Sigmoid colon (tissue), 7 donors: Measurements from ENCODE around the gene TGFBR3L. TPM values are rescaled to one million over a fixed set of nuclear protein-coding genes. Genes with fewer than 3 reads are reported as not detected.
A peak's percentile ranks its signal among the peaks of the same experiment; 100 is the strongest.

Experiments used
- DNase-seq: peaks from one replicate; pipeline ENCODE4 v3.0.0-alpha.2; 2019
- H3K27ac ChIP-seq, 4 donors: fragments of 200-600 bp; sonication (generic); one replicate each; pipeline ENCODE4 v1.5.1; 2016 to 2019; ENCODE audit warnings: mild to moderate bottlenecking in 1 of 4
- H3K27me3 ChIP-seq, 3 donors: fragments of 200-600 bp; sonication (generic); one replicate each; pipeline ENCODE4 v1.5.1; 2019; ENCODE audit warnings: mild to moderate bottlenecking in 1 of 3
- H3K36me3 ChIP-seq, 4 donors: fragments of 200-600 bp; sonication (generic); one replicate each; pipeline ENCODE4 v1.5.1; 2016 to 2019
- H3K4me1 ChIP-seq, 4 donors: fragments of 200-600 bp; sonication (generic); one replicate each; pipeline ENCODE4 v1.5.1; 2017 to 2019
- H3K4me3 ChIP-seq, 4 donors: fragments of 200-600 bp; sonication (generic); one replicate each; pipeline ENCODE4 v1.5.1; 2017 to 2019; ENCODE audit warnings: mild to moderate bottlenecking in 2 of 4, moderate library complexity in 1 of 4
- H3K9me3 ChIP-seq, 4 donors: fragments of 200-600 bp in 3 of 4; sonication (generic) in 3 of 4; one replicate each; pipeline versions ENCODE4 v1.5.1 to v1.6.1; 2013 to 2019
- EP300 ChIP-seq, 4 donors: sonication (generic); formaldehyde crosslinking; IDR thresholded peaks; one replicate each; pipeline ENCODE4 v1.6.1; 2017; ENCODE audit warnings: antibody characterized with exemption in 4 of 4
- POLR2A ChIP-seq, 2 donors: fragments of 450-650 bp; IDR thresholded peaks; one replicate each; pipeline ENCODE4 v1.6.1; 2016; ENCODE audit warnings: antibody characterized with exemption in 2 of 2, mild to moderate bottlenecking in 2 of 2, moderate library complexity in 2 of 2
- POLR2AphosphoS5 ChIP-seq, 4 donors: sonication (generic); formaldehyde crosslinking; IDR thresholded peaks; one replicate each; pipeline ENCODE4 v1.6.1; 2017; ENCODE audit warnings: antibody characterized with exemption in 4 of 4
- WGBS, 2 donors: extraction: QIAGEN DNeasy Blood & Tissue Kit; methylation state at CpG; one replicate each; pipeline ENCODE4 v1.1.7; 2013; 5-methylcytosine and 5-hydroxymethylcytosine counted together
- intact Hi-C: fragments of 100-400 bp; cut with DNase I; formaldehyde crosslinking; loops from one replicate; pipeline ENCODE4 v1.15.1; 2023
- polyA plus RNA-seq, 3 donors: library from polyadenylated mRNA; stranded (reverse); fragments of 200-250 nt; gene quantifications; one replicate each; pipeline ENCODE4 v1.2.3, GENCODE V29; 2013
- total RNA-seq, 4 donors: library from RNA; depleted of rRNA; stranded (reverse); fragments of >200 nt; gene quantifications; one replicate each; pipeline ENCODE4 v1.1.0, GENCODE V29; 2016
- TF ChIP-seq, protein P1 (sequence below), 4 experiments: fragments of 450-650 bp in 3 of 4; fragments of 200-600 bp in 1 of 4; IDR thresholded peaks; one replicate each; pipeline ENCODE4 v1.5.1; 2016 to 2019; ENCODE audit warnings: antibody characterized with exemption in 4 of 4, mild to moderate bottlenecking in 3 of 4, moderate library complexity in 2 of 4
- donor health status: healthy with polysubstance abuse.
- donor health status: Bipolar disorder and iron deficiency.
- donor health status: healthy.

The TGFBR3L gene
- total and polyA plus RNA-seq, 7 donors = 1.8 TPM; not detected in 6

DNA sequence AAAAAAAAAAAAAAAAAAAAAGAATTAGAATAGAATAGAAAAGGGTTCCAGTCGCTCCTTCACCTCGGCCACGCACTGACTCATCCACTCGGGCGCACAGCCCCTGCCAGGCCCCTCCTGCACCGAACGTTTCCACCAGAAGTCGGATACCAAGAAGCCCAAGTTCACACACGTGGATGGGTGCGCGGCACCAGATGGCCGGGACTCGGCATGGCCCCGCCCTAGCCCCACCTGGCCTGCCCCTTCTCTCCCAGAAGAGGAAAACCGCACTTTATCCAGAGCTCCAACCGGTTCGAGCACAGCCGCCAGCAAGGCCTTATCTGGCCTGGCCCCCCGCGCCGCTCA is 46.3 kb upstream of the TGFBR3L start:
- Histone ChIP-seq H3K27me3 (peaks cover 26 to 68% (median 52%) of the 10 kb centered on the region in 3 donors), H3K36me3 (no peaks in the 10 kb centered on the region), H3K27ac (no peak overlapping the region), H3K4me3 (peak overlapping the region in 3 of 4 donors; percentile 29 to 46 (median 42)), H3K4me1 (peaks cover 0 to 40% (median 34%) of the 10 kb centered on the region in 4 donors), H3K9me3 (no peaks in the 10 kb centered on the region)
- DNase-seq = no peak
- intact Hi-C loops = loop anchor here (5.0 kb wide), 1 partner anchor 34 kb away; the partner anchor contains the start of gene MAP2K7
- 5 to 13% methylated on average over 21 of the region's 21 CpGs for WGBS, 2 donors
- TF ChIP-seq POLR2A (IDR thresholded peaks at IDR 0.05) (no peak), EP300 (IDR thresholded peaks at IDR 0.05) (no peak), POLR2AphosphoS5 (IDR thresholded peaks at IDR 0.05) (no peak)
- TF ChIP-seq, protein P1, sequence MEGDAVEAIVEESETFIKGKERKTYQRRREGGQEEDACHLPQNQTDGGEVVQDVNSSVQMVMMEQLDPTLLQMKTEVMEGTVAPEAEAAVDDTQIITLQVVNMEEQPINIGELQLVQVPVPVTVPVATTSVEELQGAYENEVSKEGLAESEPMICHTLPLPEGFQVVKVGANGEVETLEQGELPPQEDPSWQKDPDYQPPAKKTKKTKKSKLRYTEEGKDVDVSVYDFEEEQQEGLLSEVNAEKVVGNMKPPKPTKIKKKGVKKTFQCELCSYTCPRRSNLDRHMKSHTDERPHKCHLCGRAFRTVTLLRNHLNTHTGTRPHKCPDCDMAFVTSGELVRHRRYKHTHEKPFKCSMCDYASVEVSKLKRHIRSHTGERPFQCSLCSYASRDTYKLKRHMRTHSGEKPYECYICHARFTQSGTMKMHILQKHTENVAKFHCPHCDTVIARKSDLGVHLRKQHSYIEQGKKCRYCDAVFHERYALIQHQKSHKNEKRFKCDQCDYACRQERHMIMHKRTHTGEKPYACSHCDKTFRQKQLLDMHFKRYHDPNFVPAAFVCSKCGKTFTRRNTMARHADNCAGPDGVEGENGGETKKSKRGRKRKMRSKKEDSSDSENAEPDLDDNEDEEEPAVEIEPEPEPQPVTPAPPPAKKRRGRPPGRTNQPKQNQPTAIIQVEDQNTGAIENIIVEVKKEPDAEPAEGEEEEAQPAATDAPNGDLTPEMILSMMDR (IDR thresholded peaks at IDR 0.05) = no peak

GRCh38 chr19:7868671-7869452 is 45.8 kb upstream of the TGFBR3L start:
- H3K4me3 ChIP-seq = peak overlapping the region in 3 of 4 donors; percentile 29 to 46 (median 42)
- no peaks in the 10 kb centered on the region for H3K36me3 ChIP-seq
- H3K9me3 ChIP-seq = no peaks in the 10 kb centered on the region
- intact Hi-C loops = loop anchor here (5.0 kb wide), 1 partner anchor 33 kb away; the partner anchor contains the start of gene MAP2K7
- WGBS, 2 donors = 1% methylated on average over 67 of the region's 67 CpGs
- peaks cover 29 to 68% (median 54%) of the 10 kb centered on the region in 3 donors for H3K27me3 ChIP-seq
- DNase-seq = no peak
- TF ChIP-seq, protein P1 (IDR thresholded peaks at IDR 0.05) = peak in 1 of 4 experiments; percentile 86
- TF ChIP-seq EP300 (IDR thresholded peaks at IDR 0.05) (no peak), POLR2A (IDR thresholded peaks at IDR 0.05) (no peak), POLR2AphosphoS5 (IDR thresholded peaks at IDR 0.05) (no peak)
- peak overlapping the region; percentile 33 to 72 (median 46) for H3K27ac ChIP-seq
- H3K4me1 ChIP-seq = peaks cover 0 to 46% (median 40%) of the 10 kb centered on the region in 4 donors

DNA sequence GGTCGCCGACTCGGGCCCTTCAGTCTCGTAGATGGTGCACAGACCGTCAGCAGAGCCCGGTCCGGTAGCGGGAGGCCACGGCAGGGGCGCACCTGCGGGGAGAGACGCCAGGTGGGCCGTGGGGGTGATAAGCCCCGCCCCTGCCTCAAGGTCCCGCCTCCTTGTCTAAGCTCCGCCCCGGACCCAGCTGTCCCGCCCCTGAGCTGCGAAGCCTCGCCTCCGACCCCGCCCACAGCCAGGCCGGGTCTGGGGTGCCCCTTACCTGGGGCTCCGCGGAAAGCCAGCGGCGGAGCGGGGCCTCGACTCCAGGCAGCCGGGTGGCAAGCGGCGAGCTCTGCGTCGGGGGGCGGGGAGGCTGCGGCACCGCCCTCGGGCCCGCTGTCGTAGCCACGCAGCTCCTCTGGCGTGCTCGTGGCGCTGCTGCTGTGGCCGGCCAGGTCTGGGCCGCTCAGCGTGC is 45.1 kb upstream of the TGFBR3L start:
- H3K27ac ChIP-seq = peak overlapping the region; percentile 38 to 72 (median 46)
- no peaks in the 10 kb centered on the region for H3K36me3 ChIP-seq
- TF ChIP-seq, protein P1 (IDR thresholded peaks at IDR 0.05) = peak in 1 of 4 experiments; percentile 25
- TF ChIP-seq POLR2AphosphoS5 (IDR thresholded peaks at IDR 0.05) = no peak
- peaks cover 30 to 68% (median 57%) of the 10 kb centered on the region in 3 donors for H3K27me3 ChIP-seq
- 2 to 4% methylated on average over 47 of the region's 47 CpGs for WGBS, 2 donors
- no peaks in the 10 kb centered on the region for H3K9me3 ChIP-seq
- no peak for DNase-seq
- peak overlapping the region in 3 of 4 donors; percentile 29 to 46 (median 42) for H3K4me3 ChIP-seq
- peaks cover 0 to 52% (median 46%) of the 10 kb centered on the region in 4 donors for H3K4me1 ChIP-seq
- intact Hi-C loops = loop anchor here (5.0 kb wide), 1 partner anchor 33 kb away; the partner anchor contains the start of gene MAP2K7

- H3K4me1 ChIP-seq = peaks cover 0 to 55% (median 48%) of the 10 kb centered on the region in 4 donors
- no peak for DNase-seq
- TF ChIP-seq, protein P1 (IDR thresholded peaks at IDR 0.05) = no peak
- no peak for TF ChIP-seq EP300 (IDR thresholded peaks at IDR 0.05)
- no peak for TF ChIP-seq POLR2A (IDR thresholded peaks at IDR 0.05)
- no peak for TF ChIP-seq POLR2AphosphoS5 (IDR thresholded peaks at IDR 0.05)
- intact Hi-C loops = loop anchor here (5.0 kb wide), 1 partner anchor 32 kb away; the partner anchor contains the start of gene MAP2K7
- H3K27me3 ChIP-seq = peaks cover 33 to 68% (median 58%) of the 10 kb centered on the region in 3 donors
- no peaks in the 10 kb centered on the region for H3K9me3 ChIP-seq
- H3K36me3 ChIP-seq = no peaks in the 10 kb centered on the region
- peak overlapping the region; percentile 38 to 72 (median 46) for H3K27ac ChIP-seq
- H3K4me3 ChIP-seq = peak overlapping the region in 3 of 4 donors; percentile 29 to 46 (median 42)
- 12 to 22% methylated on average over 30 of the region's 30 CpGs for WGBS, 2 donors
These were observed 44.6 kb upstream of the TGFBR3L start for GRCh38 chr19:7869910-7870511.
